ENCODE results near the gene RGL2.
"Not testable (repeated sequence)": the region's sequence is repeated elsewhere in the genome, so short reads cannot be mapped to it uniquely, and the experiment has no call there.

Gene RGL2

DNA sequence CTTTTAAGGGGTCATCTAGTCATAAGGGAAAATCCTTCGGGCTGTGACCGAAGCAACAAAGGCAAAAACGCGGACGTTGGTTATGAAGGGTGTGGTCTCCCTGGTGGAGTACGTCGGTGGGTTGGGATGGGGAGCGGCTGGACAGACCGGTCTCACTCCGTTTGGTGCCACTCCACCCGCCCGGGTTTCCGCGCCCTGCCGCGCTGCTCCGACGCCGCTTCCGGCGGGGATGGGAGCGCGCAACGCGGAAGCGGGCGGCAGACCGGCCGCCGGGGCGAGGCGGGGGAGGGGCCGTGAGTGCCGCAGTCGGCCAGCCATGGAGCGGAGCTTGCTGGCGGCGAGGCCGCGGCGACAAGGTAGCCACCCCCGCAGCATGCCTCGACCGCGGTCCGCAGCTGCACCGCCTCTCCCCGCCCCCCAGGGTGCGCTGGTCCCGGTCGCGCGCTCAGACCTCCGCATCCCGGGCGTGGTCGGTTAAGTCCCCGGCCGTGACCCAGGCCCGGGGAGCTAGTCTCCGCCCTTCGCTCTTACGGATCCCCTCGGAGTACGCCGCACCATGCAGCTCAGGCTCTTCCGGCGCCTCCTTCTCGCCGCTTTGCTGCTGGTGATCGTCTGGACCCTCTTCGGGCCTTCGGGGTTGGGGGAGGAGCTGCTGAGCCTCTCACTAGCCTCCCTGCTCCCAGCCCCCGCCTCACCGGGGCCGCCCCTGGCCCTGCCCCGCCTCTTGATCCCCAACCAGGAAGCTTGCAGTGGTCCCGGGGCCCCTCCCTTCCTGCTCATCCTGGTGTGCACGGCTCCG lies 21.7 kb downstream of the RGL2 start, which contains the start of gene B3GALT4:
Gene B3GALT4, plus strand, starts transcription at position 260 of the 799 bp plus-strand sequence. Its CDS starts 297 bp downstream, at position 557.
- peak; percentile 33; the same call in 1 of the 2 replicates for TF ChIP-seq POLR2A (IDR thresholded peaks at IDR 0.05; ENCODE audit: low read depth, low read length)
- DNase-seq (ENCODE audit: insufficient read length, low spot score): no peak
- no peak for FAIRE-seq

GRCh38 chr6:33276581-33276863 lies 22.2 kb downstream of the RGL2 start:
- no peak for TF ChIP-seq POLR2A (IDR thresholded peaks at IDR 0.05; ENCODE audit: low read depth, low read length)
- FAIRE-seq (no peak), DNase-seq (ENCODE audit: insufficient read length, low spot score) (no peak)

- FAIRE-seq; DNase-seq (ENCODE audit: insufficient read length, low spot score): not testable (repeated sequence)
Measured at GRCh38 chr6:33275795-33276580, 22.8 kb downstream of the RGL2 start.

DNA sequence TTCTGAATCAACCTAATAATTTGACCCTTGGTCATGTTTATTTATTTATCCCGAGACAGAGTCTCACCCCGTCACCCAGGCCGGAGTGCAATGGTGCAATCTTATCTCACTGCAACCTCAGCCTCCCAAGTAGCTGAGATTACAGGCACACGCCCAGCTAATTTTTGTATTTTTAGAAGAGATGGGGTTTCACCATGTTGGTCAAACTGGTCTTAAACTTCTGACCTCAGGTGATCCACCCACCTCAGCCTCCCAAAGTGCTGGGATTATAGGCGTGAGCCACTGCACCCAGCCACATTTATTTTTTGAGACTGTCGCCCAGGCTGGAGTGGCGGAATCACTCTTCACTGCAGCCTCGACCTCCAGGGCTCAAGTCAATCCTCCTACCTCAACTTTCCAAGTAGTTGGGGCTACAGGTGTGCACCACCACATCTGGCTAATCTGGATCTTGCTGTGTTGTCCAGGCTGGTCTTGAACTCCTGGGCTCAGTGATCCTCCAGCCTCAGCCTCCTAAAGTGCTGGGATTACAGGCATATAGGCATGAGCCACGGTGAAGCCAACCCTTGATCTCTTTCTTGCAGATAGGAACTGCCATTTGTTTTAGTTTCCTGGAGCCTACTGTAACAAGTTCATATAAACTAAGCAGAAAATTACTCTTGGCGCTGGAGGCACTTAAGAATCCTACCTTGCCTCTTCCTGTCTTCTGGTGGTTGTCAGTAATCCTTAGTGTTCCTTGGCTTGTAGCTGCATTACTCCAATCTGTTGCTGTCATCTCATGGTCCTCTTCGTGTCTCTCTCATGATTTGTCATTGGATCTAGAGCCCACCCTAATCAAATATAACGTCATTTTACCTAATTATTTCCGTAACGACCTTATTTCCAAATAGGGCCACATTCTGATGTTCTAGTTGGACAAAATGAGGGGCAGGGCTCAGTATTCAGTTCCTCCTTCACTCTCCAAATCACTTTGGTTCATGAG lies 24.5 kb downstream of the RGL2 start:
- DNase-seq (ENCODE audit: insufficient read length, low spot score) (no peak), FAIRE-seq (no peak)
- no peak for TF ChIP-seq POLR2A (IDR thresholded peaks at IDR 0.05; ENCODE audit: low read depth, low read length)

GRCh38 chr6:33273129-33273923 lies 25.4 kb downstream of the RGL2 start:
- FAIRE-seq: no peak
- DNase-seq (ENCODE audit: insufficient read length, low spot score): no peak
- no peak for TF ChIP-seq POLR2A (IDR thresholded peaks at IDR 0.05; ENCODE audit: low read depth, low read length)

- no peak for TF ChIP-seq POLR2A (IDR thresholded peaks at IDR 0.05; ENCODE audit: low read depth, low read length)
- FAIRE-seq (no peak), DNase-seq (ENCODE audit: insufficient read length, low spot score) (no peak)
Measured at GRCh38 chr6:33272275-33273128, 26.2 kb downstream of the RGL2 start.

GRCh38 chr6:33271468-33272274 lies 27.1 kb downstream of the RGL2 start, which contains the start of the genes RPS18 and VPS52:
Gene RPS18, plus strand, starts transcription at chr6:33272075. Its CDS starts 45 bp downstream, at chr6:33272120.
Gene VPS52, minus strand, starts transcription at chr6:33271876. Its CDS starts 201 bp downstream, at chr6:33271675.
- peak; percentile 85 for FAIRE-seq
- no peak for DNase-seq (ENCODE audit: insufficient read length, low spot score)
- peak; percentile 98 for TF ChIP-seq POLR2A (IDR thresholded peaks at IDR 0.05; ENCODE audit: low read depth, low read length)

DNA sequence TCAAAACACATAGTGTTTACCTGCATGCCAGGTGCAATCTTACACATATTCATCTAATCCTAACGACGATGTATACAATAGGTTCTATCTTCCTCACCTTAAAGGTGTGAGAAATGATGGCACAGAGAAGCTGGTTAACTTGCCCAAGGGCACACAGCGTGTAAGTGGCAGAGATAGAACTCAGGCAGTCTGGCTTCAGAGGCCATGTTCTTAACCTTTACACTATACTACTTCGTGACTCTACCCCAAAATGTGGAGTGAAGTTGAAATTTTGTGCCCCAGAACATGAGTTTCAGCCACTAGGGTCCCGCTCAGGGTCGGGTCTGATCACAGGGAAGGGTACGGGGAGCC lies 27.6 kb downstream of the RGL2 start:
- FAIRE-seq (no peak), DNase-seq (ENCODE audit: insufficient read length, low spot score) (no peak)
- TF ChIP-seq POLR2A (IDR thresholded peaks at IDR 0.05; ENCODE audit: low read depth, low read length): no peak

DNA sequence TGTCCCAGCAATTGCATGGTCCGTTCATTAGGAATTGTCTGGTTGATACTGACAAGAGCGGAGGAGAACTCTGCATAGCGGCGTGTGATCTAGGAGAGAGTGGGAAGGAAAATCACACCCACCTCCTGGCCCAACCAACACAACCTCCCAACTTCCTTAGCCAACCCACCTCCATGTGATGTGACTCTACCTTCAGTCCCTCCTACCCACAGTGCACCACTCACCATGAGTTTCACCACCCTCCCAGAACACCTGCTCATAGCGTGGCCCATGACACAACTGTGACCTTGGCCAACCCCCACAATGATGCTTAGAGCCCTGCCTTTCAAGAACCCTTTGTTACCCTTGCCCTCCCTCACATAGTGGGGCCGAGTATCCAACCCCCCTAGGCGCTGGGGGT lies 34.7 kb downstream of the RGL2 start:
- TF ChIP-seq POLR2A (IDR thresholded peaks at IDR 0.05; ENCODE audit: low read depth, low read length): no peak
- DNase-seq (ENCODE audit: insufficient read length, low spot score) (no peak), FAIRE-seq (no peak)

- FAIRE-seq; DNase-seq (ENCODE audit: insufficient read length, low spot score): not testable (repeated sequence)
Measured at GRCh38 chr6:33262490-33262889, 36.3 kb downstream of the RGL2 start.

- FAIRE-seq (no peak), DNase-seq (ENCODE audit: insufficient read length, low spot score) (no peak)
- no peak for TF ChIP-seq POLR2A (IDR thresholded peaks at IDR 0.05; ENCODE audit: low read depth, low read length)
Measured at GRCh38 chr6:33259032-33259431, 39.7 kb downstream of the RGL2 start.
